Ovary (tissue), 3 donors: ENCODE results near the gene EDAR.

Experiments used
- CTCF ChIP-seq, 3 donors: fragments of 450-650 bp in 2 of 3; fragments of 200-600 bp in 1 of 3; IDR thresholded peaks; one replicate each; pipeline versions ENCODE4 v1.5.1 to v1.8.0; 2016 to 2022; ENCODE audit warnings: antibody characterized with exemption in 3 of 3, mild to moderate bottlenecking in 1 of 3
- EP300 ChIP-seq: sonication (generic); formaldehyde crosslinking; IDR thresholded peaks from one replicate; pipeline ENCODE4 v1.6.1; 2017; ENCODE audit warnings: antibody characterized with exemption
- POLR2A ChIP-seq: fragments of 450-650 bp; IDR thresholded peaks from one replicate; pipeline ENCODE4 v1.6.1; 2017; ENCODE audit warnings: antibody characterized with exemption, mild to moderate bottlenecking, moderate library complexity
- donor health status: DM: no; HTN: no; CAD: no.

- no peak for TF ChIP-seq CTCF (IDR thresholded peaks at IDR 0.05)
- TF ChIP-seq POLR2A: no peak
- no peak for TF ChIP-seq EP300
These were observed 60.9 kb downstream of the EDAR start for GRCh38 chr2:108927936-108928659.
